HEK293T (cell line): ENCODE measurements around the gene UBXN10.

Experiments used
- CTCF ChIA-PET: fragments of 350-600 bp; formaldehyde crosslinking; extraction: SDS; loops from one replicate; lab custom pipeline; 2021; ENCODE audit warnings: antibody characterized with exemption, inconsistent platforms; lab: Yijun Ruan, JAX
- POLR2A ChIA-PET: fragments of 350-600 bp; formaldehyde crosslinking; extraction: SDS; loops from one replicate; lab custom pipeline; 2020; ENCODE audit warnings: antibody characterized with exemption, inconsistent platforms; lab: Yijun Ruan, JAX
- DNase-seq: peaks from one replicate; pipeline ENCODE4 v3.0.0; 2012; ENCODE audit warnings: mixed read lengths; ENCODE audit errors: extremely low spot score
- ARNT ChIP-seq: fragments of 450-650 bp; IDR thresholded peaks from 2 replicates; pipeline ENCODE4 v1.6.1; 2017; ENCODE audit warnings: mild to moderate bottlenecking
- BHLHE40 ChIP-seq: fragments of 450-650 bp; IDR thresholded peaks from 2 replicates; pipeline ENCODE4 v1.6.1; 2016; ENCODE audit warnings: mild to moderate bottlenecking, moderate library complexity, borderline replicate concordance
- CTBP1 ChIP-seq: fragments of 450-650 bp; IDR thresholded peaks from 2 replicates; pipeline ENCODE4 v1.6.1; 2016; ENCODE audit warnings: borderline replicate concordance
- ELF4 ChIP-seq: fragments of 450-650 bp; IDR thresholded peaks from 2 replicates; pipeline ENCODE4 v1.6.1; 2017; ENCODE audit warnings: antibody characterized with exemption
- FOXA1 ChIP-seq: fragments of 450-650 bp; IDR thresholded peaks from 2 replicates; pipeline ENCODE4 v1.6.1; 2016; ENCODE audit warnings: mild to moderate bottlenecking
- FOXK2 ChIP-seq: fragments of 450-650 bp; IDR thresholded peaks from 2 replicates; pipeline ENCODE4 v1.6.1; 2016; ENCODE audit warnings: mild to moderate bottlenecking
- FOXM1 ChIP-seq: fragments of 450-650 bp; IDR thresholded peaks from 2 replicates; pipeline ENCODE4 v1.6.1; 2017; ENCODE audit warnings: mild to moderate bottlenecking, borderline replicate concordance
- HDGF ChIP-seq: fragments of 450-650 bp; IDR thresholded peaks from 2 replicates; pipeline ENCODE4 v1.6.1; 2017; ENCODE audit warnings: antibody characterized with exemption, borderline replicate concordance
- L3MBTL2 ChIP-seq: fragments of 450-650 bp; conservative IDR thresholded peaks from 2 replicates; pipeline ENCODE4 v1.6.1; 2016; ENCODE audit warnings: mild to moderate bottlenecking
- LEF1 ChIP-seq: fragments of 450-650 bp; IDR thresholded peaks from 2 replicates; pipeline ENCODE4 v1.6.1; 2017; ENCODE audit warnings: mild to moderate bottlenecking, borderline replicate concordance
- NFRKB ChIP-seq: fragments of 450-650 bp; IDR thresholded peaks from 2 replicates; pipeline ENCODE4 v1.6.1; 2016; ENCODE audit warnings: mild to moderate bottlenecking, moderate library complexity
- SP1 ChIP-seq: fragments of 450-650 bp; IDR thresholded peaks from 2 replicates; pipeline ENCODE4 v1.6.1; 2017
- SUZ12 ChIP-seq: fragments of 450-650 bp; IDR thresholded peaks from 2 replicates; pipeline ENCODE4 v1.6.1; 2016; ENCODE audit warnings: mild to moderate bottlenecking
- TARDBP ChIP-seq: fragments of 450-650 bp; IDR thresholded peaks from 2 replicates; pipeline ENCODE4 v1.6.1; 2016
- ZNF384 ChIP-seq: fragments of 450-650 bp; IDR thresholded peaks from 2 replicates; pipeline ENCODE4 v1.6.1; 2016
- TF ChIP-seq, protein P1 (sequence below): fragments of 450-650 bp; IDR thresholded peaks from 2 replicates; pipeline ENCODE4 v1.6.1; 2016

The UBXN10 gene

DNA sequence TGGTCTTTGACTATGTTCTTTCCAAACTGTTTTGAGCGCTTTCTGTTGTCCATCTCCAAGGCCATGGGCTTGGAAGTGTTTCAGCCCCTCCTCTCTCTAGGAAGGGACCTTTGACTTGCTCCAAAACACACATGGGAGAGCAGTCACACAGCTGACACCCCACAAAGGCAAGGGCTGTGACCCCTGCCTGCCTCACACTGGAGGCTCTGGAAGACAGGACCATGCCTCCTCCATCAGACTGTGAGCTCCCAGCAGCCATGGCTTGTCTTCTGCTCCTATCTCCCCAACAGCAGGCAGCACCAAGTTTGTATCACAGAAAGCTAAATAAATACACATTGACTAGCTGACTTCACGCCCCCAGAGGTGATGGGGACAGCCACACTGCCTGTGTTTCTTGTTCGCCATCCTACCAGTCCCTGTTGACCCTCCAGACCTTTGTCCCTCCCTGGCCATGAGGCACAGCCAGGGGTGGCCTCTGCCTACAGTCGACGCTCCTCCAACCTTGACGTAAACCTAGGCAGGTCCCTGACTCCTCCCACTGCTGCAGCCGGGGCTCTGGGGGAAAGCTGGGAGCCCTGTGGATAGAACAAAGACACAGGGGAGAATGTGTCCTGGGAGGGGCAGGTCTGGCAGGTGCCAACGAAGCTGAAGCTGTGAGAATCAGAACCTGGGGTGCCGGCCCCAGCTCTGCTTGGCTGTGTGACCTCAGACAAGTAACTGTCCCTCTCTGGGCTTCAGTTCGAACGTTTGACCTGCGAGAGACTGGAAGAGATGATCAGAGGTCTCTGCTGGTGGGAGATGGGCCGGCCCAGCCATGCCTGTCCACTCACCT lies 41.9 kb upstream of the UBXN10 start:
- TF ChIP-seq CTBP1 (no peak), TARDBP (no peak), ELF4 (no peak), SP1 (no peak), NFRKB (no peak), ZNF384 (no peak), FOXK2 (no peak), BHLHE40 (no peak), FOXA1 (no peak), FOXM1 (no peak), SUZ12 (no peak), L3MBTL2 (no peak)
- DNase-seq, result no peak
- CTCF ChIA-PET, result interaction anchor here (0.6 to 1.3 kb wide), 2 partner anchors 8 to 169 kb away, joined by 3 to 5 read pairs; no protein-coding TSS in a partner anchor
- POLR2A ChIA-PET, result no interaction called here

DNA sequence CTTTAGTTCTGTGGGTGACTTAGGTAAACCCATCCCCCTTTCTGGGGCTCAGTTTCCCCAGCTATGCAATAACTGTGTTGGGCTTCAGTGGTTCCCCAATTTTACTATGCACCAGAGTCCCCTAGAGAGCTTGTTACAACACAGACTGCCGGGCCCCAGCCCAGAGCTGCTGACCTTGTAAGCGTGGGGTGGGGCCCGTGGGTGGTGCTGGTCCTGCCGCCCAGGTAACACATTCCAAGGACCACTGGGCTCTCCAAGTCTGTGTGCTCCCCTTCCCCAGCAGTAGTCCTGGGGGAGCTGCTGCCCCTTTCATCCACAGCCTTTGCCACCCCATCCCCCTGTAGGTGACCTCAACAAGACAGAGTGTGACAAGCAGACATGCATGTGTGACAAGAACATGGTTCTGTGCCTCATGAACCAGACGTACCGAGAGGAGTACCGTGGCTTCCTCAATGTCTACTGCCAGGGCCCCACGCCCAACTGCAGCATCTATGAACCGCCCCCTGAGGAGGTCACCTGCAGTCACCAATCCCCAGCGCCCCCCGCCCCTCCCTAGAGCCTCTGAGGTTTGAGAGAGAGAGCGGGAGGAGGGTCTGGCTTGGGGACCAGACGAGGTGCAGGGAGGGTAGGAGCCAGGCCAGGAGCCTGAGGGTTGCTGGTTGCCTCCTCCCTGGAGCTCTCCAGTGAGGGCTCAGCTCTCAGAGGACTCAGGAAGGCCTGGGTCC lies 37.9 kb upstream of the UBXN10 start:
- ChIA-PET POLR2A (no interaction called here), CTCF (no interaction called here)
- TF ChIP-seq FOXM1, result no peak
- no peak for TF ChIP-seq FOXK2
- TF ChIP-seq BHLHE40, result no peak
- no peak for TF ChIP-seq NFRKB
- no peak for TF ChIP-seq FOXA1
- TF ChIP-seq ZNF384, result no peak
- TF ChIP-seq, protein P1, sequence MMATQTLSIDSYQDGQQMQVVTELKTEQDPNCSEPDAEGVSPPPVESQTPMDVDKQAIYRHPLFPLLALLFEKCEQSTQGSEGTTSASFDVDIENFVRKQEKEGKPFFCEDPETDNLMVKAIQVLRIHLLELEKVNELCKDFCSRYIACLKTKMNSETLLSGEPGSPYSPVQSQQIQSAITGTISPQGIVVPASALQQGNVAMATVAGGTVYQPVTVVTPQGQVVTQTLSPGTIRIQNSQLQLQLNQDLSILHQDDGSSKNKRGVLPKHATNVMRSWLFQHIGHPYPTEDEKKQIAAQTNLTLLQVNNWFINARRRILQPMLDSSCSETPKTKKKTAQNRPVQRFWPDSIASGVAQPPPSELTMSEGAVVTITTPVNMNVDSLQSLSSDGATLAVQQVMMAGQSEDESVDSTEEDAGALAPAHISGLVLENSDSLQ, result no peak
- no peak for TF ChIP-seq L3MBTL2
- no peak for TF ChIP-seq HDGF
- no peak for TF ChIP-seq TARDBP
- TF ChIP-seq LEF1, result no peak
- TF ChIP-seq ARNT, result no peak
- no peak for TF ChIP-seq CTBP1
- TF ChIP-seq ELF4, result no peak
- TF ChIP-seq SP1, result no peak
- TF ChIP-seq SUZ12, result no peak
- no peak for DNase-seq

DNA sequence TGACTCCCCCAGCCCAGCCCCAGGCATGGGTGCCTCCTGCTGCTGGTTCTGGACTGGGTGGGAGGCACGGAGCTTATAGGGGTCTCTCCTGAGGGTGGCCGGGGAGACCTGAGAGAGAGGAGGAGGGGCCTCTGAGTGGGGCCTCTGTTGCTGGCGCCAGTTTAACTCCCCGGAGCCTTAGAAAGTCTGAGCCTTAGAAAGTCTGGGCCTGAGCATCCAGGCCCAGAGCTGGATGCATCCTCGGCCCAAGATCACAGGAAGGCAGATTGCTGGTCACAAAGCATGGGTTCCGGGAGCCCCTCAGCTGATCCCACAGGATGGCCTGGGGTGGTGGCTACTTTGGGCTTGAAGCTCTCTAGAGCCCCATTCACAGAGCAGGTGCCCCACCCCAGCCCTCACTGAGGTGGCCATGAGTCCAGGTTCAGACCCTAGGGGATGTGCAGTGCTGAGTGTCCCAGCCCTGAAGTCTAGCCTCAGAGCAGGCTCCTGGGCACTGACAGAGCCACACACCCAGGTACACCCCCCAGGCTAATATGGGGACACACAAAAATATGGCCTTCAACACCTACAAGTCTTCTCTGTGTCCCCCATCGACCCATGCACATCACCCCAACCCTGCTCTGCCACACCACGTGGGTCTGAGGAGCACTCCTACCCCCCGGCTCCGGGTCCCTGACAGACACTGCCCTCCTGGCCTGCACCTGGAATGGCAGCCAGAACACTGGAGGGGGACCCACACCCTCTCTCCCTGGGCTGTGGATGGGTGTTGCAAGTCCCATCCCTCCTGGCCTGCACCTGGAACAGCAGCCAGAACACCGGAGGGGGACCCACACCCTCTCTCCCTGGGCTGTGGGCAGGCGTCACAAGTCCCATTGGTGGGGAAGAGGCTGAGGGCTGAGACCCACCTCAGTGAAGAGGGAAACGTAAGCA lies 37.1 kb upstream of the UBXN10 start:
- ChIA-PET POLR2A (no interaction called here), CTCF (no interaction called here)
- DNase-seq, result no peak
- TF ChIP-seq, protein P1, result no peak
- TF ChIP-seq LEF1 (no peak), NFRKB (no peak), L3MBTL2 (no peak), TARDBP (no peak), HDGF (no peak), FOXK2 (no peak), ARNT (no peak), SP1 (no peak), FOXA1 (no peak), CTBP1 (no peak)

DNA sequence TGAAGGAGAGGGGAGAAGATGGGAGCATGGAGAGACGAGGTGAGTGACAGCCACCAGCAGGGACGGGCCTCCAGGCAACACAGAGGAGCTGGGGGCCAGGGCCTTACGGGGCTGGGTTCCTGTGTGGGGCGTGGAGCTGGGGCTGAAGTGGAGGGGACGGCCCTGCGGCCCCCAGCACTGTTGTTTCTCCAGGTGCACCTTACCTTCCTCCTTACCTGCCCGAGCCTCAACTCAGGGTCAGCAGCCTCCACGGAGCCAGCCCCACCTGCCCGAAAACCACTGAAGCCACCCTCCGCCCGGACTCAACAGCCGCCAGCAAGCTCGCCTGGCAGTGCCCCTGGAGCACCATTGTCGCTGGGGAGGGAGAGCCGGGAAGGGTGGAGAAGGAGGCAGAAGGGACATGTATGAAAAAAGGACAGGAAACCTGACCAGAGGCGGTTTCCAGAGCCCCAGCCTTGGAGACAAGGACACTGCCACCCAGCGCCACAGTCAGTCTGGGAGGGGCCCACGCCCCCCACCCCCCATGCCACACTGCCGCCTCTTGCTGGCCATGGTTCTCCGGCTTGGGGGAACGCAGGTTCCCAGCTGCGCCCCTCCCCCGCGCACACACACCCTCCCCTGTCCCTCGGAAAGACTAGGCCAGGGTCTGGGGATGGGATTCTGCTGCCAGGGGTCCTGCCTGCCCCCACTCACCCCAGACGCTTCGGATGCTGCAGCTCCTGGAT lies 36.1 kb upstream of the UBXN10 start:
- no peak for TF ChIP-seq HDGF
- no peak for TF ChIP-seq NFRKB
- TF ChIP-seq FOXA1, result no peak
- no peak for TF ChIP-seq ZNF384
- no peak for TF ChIP-seq SUZ12
- TF ChIP-seq ARNT, result no peak
- ChIA-PET CTCF (interaction anchor here (1.4 kb wide), 1 partner anchor 175 kb away, joined by 4 read pairs; no protein-coding TSS in a partner anchor), POLR2A (no interaction called here)
- DNase-seq, result no peak

DNA sequence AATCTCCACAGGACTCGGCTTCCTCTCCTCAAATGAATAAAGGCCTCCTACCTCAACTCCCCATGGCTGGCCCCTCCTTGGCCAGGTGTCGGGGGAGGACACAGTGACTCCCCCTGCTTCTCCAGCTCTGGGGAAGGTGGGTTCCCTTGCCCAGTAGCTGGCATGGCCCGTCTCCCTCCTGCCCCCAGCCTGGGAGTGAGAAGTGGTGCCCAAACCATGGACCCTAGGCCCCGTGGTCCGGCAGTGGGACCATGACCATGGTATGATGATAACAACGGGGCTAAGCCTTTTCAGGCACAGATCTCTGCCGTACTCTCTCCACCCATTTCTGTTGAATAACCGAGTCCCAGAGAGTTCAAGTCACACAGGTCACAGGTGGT lies 35.6 kb upstream of the UBXN10 start:
- CTCF ChIA-PET, result interaction anchor here (1.4 kb wide), 1 partner anchor 175 kb away, joined by 4 read pairs; no protein-coding TSS in a partner anchor
- POLR2A ChIA-PET, result no interaction called here

More for the DNA sequence above, 35.6 kb upstream of the UBXN10 start:
- TF ChIP-seq FOXM1 (no peak), ZNF384 (no peak), FOXA1 (no peak), BHLHE40 (no peak), SP1 (no peak), CTBP1 (no peak), LEF1 (no peak), ARNT (no peak), NFRKB (no peak), HDGF (no peak), FOXK2 (no peak), TARDBP (no peak), L3MBTL2 (no peak)
- TF ChIP-seq, protein P1, result no peak
- no peak for DNase-seq
